ENCODE measurements around the gene STAC2. TPM values are rescaled to one million over a fixed set of nuclear protein-coding genes. Genes with fewer than 3 reads are reported as not detected.
A peak's percentile ranks its signal among the peaks of the same experiment; 100 is the strongest.

STAC2 gene
- total RNA-seq, 1 experiment from 2014 or later: 1.3 TPM

- POLR2A ChIA-PET (ENCODE audit: low non-redundant PET): interaction anchor here (0.6 to 1.1 kb wide), 3 partner anchors 9 to 459 kb away, joined by 3 to 6 read pairs (median 4); partner anchors contain the start of gene RPL19
- intact Hi-C loops (cut with micrococcal nuclease; ENCODE audit: unreplicated experiment): no loop called here
- CTCF ChIA-PET: interaction anchor here (1.0 to 3.7 kb wide), 4 partner anchors 24 to 36 kb away, joined by 3 to 40 read pairs (median 4); no protein-coding TSS in a partner anchor
- DNase-seq (ENCODE audit: low spot score): peak; percentile 65
- Histone ChIP-seq H3K27ac (ENCODE audit: low read depth, low read length, poor library complexity, severe bottlenecking) (peak overlapping the region; percentile 82), H3K36me3 (ENCODE audit: insufficient read depth, low read length, poor library complexity, severe bottlenecking) (peaks cover 6% of the 10 kb centered on the region), H3K4me3 (ENCODE audit: low read depth, low read length, poor library complexity, severe bottlenecking) (no peak overlapping the region), H3K4me1 (ENCODE audit: insufficient read depth, low read length, poor library complexity, severe bottlenecking) (peaks cover 22% of the 10 kb centered on the region), H3K27me3 (replicated peaks; ENCODE audit: insufficient read depth, low read depth, low read length, poor library complexity) (no peaks in the 10 kb centered on the region), H3K9me3 (ENCODE audit: low read depth, low read length, poor library complexity, severe bottlenecking) (no peaks in the 10 kb centered on the region)
- no TSS peak for BruUV-seq (replicated peaks)
- TF ChIP-seq EZH2 (IDR thresholded peaks at IDR 0.05; ENCODE audit: borderline replicate concordance, low read depth, low read length, poor library complexity, severe bottlenecking) (no peak), CTCF (conservative IDR thresholded peaks at IDR 0.05; ENCODE audit: low read depth, low read length) (no peak)
Observed at GRCh38 chr17:39208893-39209292, 16.9 kb downstream of the STAC2 start.

- H3K4me1 ChIP-seq (ENCODE audit: insufficient read depth, low read length, poor library complexity, severe bottlenecking): peaks cover 22% of the 10 kb centered on the region
- H3K27ac ChIP-seq (ENCODE audit: low read depth, low read length, poor library complexity, severe bottlenecking): no peak overlapping the region
- DNase-seq (ENCODE audit: low spot score): no peak
- intact Hi-C loops (cut with micrococcal nuclease; ENCODE audit: unreplicated experiment): no loop called here
- H3K9me3 ChIP-seq (ENCODE audit: low read depth, low read length, poor library complexity, severe bottlenecking): no peaks in the 10 kb centered on the region
- ChIA-PET CTCF (interaction anchor here (1.2 to 3.7 kb wide), 2 partner anchors 27 to 37 kb away, joined by 3 to 40 read pairs; no protein-coding TSS in a partner anchor), POLR2A (ENCODE audit: low non-redundant PET) (no interaction called here)
- peaks cover 13% of the 10 kb centered on the region for H3K36me3 ChIP-seq (ENCODE audit: insufficient read depth, low read length, poor library complexity, severe bottlenecking)
- no TSS peak for BruUV-seq (replicated peaks)
- TF ChIP-seq CTCF (conservative IDR thresholded peaks at IDR 0.05; ENCODE audit: low read depth, low read length): no peak
- no peak for TF ChIP-seq EZH2 (IDR thresholded peaks at IDR 0.05; ENCODE audit: borderline replicate concordance, low read depth, low read length, poor library complexity, severe bottlenecking)
- no peak overlapping the region for H3K4me3 ChIP-seq (ENCODE audit: low read depth, low read length, poor library complexity, severe bottlenecking)
- H3K27me3 ChIP-seq (replicated peaks; ENCODE audit: insufficient read depth, low read depth, low read length, poor library complexity): no peaks in the 10 kb centered on the region
Observed at GRCh38 chr17:39208136-39208535, 17.6 kb downstream of the STAC2 start.

- TF ChIP-seq CTCF (conservative IDR thresholded peaks at IDR 0.05; ENCODE audit: low read depth, low read length): no peak
- TF ChIP-seq EZH2 (IDR thresholded peaks at IDR 0.05; ENCODE audit: borderline replicate concordance, low read depth, low read length, poor library complexity, severe bottlenecking): no peak
- Histone ChIP-seq H3K4me3 (ENCODE audit: low read depth, low read length, poor library complexity, severe bottlenecking) (no peak overlapping the region), H3K9me3 (ENCODE audit: low read depth, low read length, poor library complexity, severe bottlenecking) (no peaks in the 10 kb centered on the region), H3K27ac (ENCODE audit: low read depth, low read length, poor library complexity, severe bottlenecking) (no peak overlapping the region), H3K27me3 (replicated peaks; ENCODE audit: insufficient read depth, low read depth, low read length, poor library complexity) (no peaks in the 10 kb centered on the region), H3K36me3 (ENCODE audit: insufficient read depth, low read length, poor library complexity, severe bottlenecking) (peaks cover 33% of the 10 kb centered on the region), H3K4me1 (ENCODE audit: insufficient read depth, low read length, poor library complexity, severe bottlenecking) (peaks cover 36% of the 10 kb centered on the region)
- CTCF ChIA-PET: interaction anchor here (0.5 kb wide), 1 partner anchor 68 kb away, joined by 4 read pairs; no protein-coding TSS in a partner anchor
- no TSS peak for BruUV-seq (replicated peaks)
- DNase-seq (ENCODE audit: low spot score): no peak
- intact Hi-C loops (cut with micrococcal nuclease; ENCODE audit: unreplicated experiment): no loop called here
- POLR2A ChIA-PET (ENCODE audit: low non-redundant PET): no interaction called here
Observed at GRCh38 chr17:39205112-39205526, 20.6 kb downstream of the STAC2 start.
